OCI-LY1 (cell line): ENCODE results near the gene CT45A5.

ENCODE experiments used
- CTCF ChIP-seq: fragments of 200-600 bp; sonication (generic), shearing (Covaris generic); IDR thresholded peaks from 2 replicates; pipeline ENCODE4 v1.5.1; 2017; ENCODE audit warnings: mild to moderate bottlenecking, antibody characterized with exemption, low read length, moderate library complexity, mixed read lengths
- EZH2 ChIP-seq: fragments of 200-600 bp; sonication (generic), shearing (Covaris generic); IDR thresholded peaks from 2 replicates; pipeline ENCODE4 v1.8.0; 2017; ENCODE audit warnings: borderline replicate concordance, mixed run types, mild to moderate bottlenecking, antibody characterized with exemption, low read length, moderate library complexity, mixed read lengths

- TF ChIP-seq CTCF (peak; percentile 11; the same call in 1 of the 2 replicates), EZH2 (no peak)
These were observed 47.8 kb downstream of the CT45A5 start for GRCh38 chrX:135737366-135738071.
